Activated CD8-positive, alpha-beta memory T cell treated with anti-CD3 and anti-CD28 coated beads for 24 hours (primary cell): ENCODE results near the gene UGGT2.
"Not testable (repeated sequence)": the region's sequence is repeated elsewhere in the genome, so short reads cannot be mapped to it uniquely, and the experiment has no call there.

Source experiments
- DNase-seq: peaks from one replicate; pipeline ENCODE4 v3.0.0-alpha.2; 2020

The UGGT2 gene

DNA sequence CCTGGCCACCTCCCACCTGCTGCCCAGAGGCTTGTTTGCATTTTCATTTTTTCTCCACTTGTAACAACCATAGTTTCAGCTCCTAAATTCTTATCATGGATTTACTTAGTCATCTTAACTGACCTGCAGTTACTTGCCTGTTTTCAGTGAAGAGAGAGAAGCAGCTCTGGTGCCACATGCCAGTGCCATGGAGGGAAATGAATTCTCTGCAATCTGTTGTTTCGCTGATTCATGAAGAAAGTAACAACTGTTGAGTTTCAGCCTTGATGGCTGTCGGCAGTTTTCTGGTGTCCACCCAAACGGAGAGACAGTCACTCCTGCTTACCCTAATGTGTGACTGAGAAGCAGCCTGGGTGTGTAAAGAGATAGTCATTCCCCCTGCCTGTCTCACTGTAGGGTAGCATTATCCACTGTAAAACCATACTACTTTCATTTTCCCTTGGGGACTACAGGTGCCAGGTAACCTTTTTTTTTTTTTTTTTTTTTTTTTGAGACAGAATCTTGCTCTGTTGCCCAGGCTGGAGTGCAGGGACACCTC, 260.1 kb downstream of the UGGT2 start:
- DNase-seq = no peak

DNA sequence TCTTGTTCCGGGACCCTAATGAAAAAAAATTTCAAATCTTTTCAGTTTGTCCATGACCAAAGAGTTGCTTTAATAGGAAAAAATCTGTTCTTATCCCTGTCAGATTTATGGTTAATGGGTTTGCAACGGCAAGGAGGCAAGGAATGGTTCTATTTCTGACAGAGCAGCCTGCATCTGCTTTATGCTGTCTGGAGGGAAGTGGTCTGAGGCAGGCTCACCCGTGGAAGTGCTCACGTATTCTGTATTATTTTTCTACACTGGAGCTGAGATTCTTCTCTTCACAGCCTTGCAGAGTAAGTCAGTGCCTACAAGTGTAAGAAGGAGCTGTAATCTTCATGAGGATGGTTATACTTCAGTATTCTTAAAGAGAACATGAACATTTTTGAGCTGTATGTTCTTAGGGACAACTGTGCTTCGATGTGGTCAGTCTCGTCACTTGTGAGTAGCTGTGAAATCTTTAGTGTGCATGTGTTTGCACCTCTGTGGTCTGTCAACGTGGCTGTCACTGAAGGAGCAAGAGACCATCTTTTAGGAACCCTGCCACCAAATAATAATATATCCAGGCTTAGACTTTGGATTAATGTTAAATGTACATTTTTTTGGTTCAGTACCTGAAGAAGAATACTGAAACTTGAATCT, 262.0 kb downstream of the UGGT2 start:
- no peak for DNase-seq

DNA sequence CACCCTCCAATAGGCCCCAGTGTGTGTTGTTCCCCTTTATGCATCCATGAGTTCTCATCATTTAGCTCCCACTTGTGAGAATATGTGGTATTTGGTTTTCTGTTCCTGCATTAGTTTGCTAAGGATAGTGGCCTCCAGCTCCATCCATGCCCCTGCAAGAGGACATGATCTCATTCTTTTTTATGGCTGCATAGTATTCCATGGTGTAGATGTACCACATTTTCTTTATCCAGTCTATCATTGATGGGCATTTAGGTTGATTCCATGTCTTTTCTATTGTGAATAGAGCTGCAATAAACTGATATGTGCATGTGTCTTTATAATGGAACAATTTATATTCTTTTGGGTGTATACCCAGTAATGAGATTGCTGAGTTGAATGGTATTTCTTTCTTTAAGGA, 263.9 kb downstream of the UGGT2 start:
- DNase-seq = not testable (repeated sequence)

DNA sequence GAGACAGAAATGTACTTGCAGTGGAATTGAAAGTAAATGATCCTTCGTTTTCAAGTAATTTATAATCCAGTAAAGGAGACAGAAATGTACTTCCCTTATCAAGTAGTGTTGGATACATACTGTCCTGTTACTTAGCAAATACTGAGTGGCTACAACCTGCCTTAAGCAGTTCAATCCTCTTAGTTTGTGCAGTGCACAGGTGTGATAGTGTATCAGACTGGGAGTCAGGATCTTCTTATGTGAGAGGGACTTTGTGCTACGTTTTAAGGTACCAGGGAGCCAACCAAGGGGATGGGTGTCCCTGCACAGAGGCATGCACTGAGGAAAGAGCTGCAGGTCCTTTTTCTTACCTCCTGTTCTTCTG, 265.1 kb downstream of the UGGT2 start:
- no peak for DNase-seq

DNA sequence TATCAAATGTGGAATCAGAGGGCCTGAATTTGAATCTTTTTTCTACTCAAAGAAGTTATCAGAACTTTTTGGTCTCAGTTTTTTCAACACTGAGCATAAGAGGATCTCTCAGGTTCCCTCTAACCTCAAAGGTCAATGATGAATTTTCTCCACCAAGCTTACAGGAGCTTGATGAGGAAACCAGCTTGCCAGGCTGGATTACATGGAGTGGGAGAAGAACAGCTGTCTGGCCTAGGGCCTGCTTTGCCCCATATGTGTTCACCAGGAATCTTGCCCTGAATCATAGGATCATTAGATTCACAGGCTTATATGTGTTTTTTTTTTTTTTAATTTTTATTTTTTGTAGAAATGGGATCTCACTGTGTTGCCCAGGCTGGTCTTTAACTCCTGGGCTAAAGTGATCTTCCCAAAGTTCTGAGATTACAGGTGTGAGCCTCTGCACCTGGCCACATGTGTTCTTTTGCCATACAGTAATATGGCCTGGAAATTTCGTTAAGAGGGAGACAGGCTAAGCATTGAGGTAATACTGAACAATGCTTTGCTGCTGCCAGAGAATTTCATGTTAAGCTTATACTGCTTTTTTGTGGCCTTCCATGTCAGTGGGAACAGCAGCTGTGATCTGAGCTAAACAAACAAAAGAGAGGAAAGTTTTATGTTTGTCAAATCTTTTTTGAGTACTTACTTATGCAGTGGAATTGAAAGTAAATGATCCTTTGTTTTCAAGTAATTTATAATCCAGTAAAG, 265.7 kb downstream of the UGGT2 start:
- no peak for DNase-seq

DNA sequence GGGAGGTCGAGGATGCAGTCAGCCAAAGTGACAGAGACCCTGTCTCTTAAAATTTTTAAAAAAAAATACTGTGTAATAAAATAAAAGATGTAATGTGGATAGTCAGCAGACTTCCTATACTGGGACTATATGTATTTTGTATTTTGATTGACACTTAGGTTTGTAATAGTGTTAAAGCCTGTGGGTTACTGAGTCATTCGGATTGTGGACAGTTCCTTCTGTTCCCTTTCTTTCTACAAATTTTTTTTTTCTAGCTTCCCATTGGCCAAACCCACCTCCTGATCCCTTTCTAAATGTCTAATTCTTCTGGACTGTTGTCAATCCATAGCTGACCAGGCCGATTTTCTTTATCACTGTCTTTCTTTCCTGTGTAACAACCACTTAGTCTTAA, 268.3 kb downstream of the UGGT2 start:
- DNase-seq = no peak

DNA sequence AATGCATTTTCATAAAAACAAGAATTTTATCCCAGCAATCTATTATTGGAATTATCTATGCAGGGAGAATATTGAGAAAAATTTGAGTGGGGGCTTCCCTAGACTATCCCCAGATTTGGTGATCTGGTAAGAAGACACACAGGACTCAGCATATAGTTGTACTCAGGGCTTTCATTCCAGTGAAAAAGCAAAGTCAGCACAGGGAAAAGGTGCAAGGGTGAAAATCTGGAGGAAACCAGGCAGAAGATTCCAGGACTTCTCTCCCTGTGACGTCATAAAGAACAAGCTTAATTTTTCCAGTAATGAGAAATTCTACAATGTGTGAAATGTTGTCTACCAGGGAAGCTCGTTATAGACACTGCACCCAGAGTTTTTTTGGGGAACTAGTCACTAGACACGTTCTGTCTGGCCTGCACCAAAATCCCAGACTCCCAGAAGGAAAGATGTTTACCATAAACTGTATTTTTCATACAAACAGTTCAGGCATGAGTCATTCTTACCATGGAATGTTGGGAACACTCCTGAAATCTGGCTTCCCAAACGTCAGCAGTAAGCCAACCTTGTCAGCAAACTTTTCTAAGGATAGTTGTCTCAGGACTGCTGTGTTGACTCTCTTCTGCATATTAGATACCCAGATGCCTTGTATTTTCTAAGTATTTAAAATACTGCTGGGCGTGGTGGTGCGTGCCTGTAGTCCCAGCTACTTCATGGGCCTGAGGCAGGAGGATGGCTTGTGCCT, 268.9 kb downstream of the UGGT2 start:
- DNase-seq = no peak

DNA sequence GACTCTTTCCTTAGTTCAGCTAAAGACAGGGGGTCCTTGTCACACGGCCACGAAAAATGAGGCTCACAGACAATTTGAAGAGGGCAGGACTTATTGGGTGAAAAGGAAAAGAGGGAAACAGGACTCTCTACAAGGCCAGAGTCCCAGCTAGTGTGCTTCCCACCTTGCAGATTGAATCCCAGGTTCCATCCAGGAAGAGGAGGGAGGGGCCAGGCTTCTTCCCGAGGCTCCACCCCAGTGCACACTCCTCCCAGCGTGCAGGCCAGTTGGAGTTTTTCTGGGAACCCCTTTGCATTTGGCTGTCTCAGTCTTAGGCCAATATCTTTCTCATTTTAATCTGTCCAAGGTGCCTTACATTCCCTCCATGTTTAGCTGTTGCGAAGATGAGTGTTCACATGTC, 269.5 kb downstream of the UGGT2 start:
- DNase-seq = no peak

DNA sequence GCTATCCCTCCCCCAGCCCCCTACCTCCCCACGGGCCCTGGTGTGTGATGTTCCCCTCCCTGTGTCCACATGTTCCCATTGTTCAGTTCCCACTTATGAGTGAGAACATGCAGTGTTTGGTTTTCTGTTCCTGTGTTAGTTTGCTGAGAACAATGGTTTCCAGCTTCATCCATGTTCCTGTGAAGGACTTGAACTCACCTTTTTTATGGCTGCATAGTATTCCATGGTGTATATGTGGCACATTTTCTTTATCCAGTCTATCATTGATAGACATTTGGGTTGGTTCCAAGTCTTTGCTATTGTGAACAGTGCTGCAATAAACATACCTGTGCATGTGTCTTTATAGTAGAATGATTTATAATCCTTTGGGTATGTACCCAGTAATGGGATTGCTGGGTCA, 271.3 kb downstream of the UGGT2 start:
- DNase-seq = not testable (repeated sequence)

DNA sequence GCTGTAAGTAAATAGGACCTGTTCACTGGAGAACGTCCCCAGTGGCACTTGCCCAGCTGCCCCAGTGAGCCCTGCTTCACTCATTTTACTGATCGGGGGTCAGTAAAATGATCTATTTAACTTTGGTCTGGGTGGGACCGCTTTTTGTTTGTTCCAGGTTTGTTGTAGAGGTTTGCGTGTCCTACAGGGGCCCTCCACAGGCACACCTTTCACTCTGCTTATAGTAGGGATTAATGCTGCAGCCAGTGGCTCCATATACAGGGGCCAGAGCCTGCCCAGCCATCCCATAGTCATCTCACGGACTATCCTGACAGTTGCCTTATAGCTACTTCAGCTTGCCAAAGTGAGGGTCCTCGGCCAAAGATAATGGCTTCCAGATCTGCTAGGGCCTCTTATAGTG, 272.2 kb downstream of the UGGT2 start:
- no peak for DNase-seq

DNA sequence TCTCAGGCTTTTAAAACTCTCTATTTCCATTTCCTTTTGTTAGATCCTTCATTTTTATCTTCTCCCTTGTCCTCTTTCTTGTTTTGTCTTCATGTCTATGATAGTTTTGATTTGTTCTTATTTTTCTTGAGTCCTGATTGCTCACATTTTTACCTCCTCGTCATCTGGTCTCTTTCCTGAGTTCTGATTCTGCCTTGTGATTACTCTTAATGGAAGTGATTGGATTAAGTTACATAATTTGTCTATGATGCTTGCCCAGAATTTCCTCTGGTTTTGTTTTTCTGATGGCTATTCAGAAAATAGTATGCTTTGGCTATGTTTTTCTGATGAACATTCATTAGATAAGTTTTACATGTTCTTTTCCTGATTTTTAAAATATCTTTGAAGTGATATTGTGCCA, 273.7 kb downstream of the UGGT2 start:
- no peak for DNase-seq

DNA sequence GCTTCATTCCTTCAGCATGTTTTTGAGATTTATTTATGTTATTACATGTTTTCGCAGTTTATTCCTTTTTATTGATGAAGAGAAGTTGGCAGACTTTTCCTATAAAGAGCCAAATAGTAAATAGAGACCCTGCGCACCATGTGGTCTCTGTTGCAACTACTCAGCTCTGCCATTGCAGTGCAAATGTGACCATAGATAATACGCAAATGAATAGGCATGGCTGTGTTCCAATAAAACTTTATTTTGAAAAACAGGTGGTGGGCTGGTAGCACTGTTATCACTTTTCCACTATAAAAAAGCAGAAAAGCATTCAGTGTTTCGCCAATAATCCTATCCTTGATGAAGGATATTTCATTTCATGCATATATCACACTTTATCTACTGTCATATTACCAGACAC, 281.3 kb downstream of the UGGT2 start:
- no peak for DNase-seq

DNA sequence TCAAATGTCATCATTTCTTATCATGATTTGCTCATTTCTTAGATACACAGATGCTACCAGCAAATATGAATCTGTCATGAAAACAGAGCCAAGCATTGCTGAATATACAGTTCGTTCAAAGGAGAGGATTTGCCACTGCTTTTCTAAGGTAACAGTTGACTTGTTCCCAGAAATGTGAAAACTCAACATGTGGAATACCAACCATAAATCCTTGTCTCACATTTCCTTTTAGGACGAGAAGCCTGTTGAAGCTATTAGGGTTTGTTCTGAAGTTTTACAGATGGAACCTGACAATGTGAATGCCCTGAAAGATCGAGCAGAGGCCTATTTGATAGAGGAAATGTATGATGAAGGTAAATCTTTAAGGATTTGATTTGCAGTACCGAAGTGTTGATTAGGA, 289.6 kb downstream of the UGGT2 start:
- DNase-seq = no peak

DNA sequence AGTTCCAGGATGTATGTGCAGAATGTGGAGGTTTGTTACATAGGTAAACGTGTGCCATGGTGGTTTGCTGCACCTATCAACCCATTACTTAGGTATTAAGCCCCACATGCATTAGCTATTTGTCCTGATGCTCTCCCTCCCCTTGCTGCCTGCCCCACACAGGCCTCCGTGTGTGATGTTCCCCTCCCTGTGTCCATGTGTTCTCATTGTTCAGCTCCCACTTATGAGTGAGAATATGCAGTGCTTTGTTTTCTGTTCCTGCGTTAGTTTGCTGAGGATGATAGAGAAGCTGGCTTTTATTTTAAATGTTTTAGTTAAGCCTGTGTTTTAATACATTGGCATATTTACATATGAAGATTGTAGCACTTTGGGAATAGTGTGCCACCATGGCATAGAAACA, 290.6 kb downstream of the UGGT2 start:
- not testable (repeated sequence) for DNase-seq

DNA sequence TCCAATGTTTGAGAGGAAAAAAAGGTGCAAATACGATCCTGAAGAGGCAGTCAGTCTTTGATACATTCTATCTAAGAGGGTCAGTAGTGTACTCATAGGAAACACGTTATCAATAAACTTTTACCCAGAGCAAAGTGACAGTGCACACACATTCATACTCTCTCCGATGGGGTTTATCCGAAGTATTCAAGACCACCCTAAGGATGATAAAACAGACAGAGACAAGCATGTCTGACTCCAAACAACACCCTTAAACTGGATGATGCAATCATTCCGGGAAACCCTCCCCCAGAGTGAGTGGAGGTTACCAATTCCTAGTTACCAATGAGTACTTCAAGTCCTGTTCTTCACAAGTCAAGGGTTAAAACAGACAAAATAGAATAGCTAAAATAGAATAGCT, 297.1 kb downstream of the UGGT2 start:
- no peak for DNase-seq

DNA sequence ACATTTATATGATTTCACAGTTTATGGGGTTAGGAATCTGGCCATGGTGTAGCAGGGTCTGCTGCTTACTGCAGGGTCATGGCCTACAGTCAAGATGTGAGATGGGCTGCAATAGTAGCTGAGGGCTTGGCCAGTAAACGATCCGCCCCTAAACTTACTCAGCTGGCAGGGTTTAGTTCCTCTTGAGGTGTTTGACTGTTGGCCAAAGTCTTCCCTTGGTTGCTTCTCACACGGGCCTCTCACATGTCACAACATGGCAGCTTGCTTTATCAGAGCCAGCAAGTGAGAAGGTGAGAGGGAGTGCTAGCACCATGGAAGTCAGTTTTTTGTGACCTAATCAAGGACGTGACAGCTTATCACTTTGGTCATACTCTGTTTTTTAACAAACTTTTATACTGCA, 299.1 kb downstream of the UGGT2 start:
- no peak for DNase-seq

DNA sequence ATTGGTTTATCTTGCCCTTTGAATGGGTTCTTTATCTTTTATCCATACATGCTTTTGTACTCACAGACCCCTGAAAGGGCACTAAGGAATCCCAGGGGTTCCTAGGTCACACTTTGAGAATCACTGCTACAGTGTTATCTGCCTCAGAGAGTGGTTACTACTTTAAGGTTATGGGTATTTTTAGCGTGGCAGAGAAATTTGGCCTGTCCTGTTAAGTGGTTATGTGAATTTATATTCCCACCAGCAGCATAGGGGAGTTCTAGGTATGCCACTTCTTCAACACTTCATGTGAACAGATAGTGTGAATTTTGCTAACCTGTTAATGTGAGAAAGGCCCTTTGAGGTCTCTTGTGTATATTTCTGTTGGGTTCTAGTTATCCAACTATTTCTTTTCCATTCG, 300.5 kb downstream of the UGGT2 start:
- DNase-seq = no peak
